D721Med (cell line): ENCODE results near the gene SP9.

ENCODE experiments used
- DNase-seq: peaks from one replicate; pipeline ENCODE4 v3.0.0; 2011; ENCODE audit warnings: low spot score; ENCODE audit not compliant: insufficient read length
- FAIRE-seq: peaks from 2 replicates; lab custom pipeline; 2011; peaks lifted over from hg19 to GRCh38; lab: Jason Lieb, UNC
- CTCF ChIP-seq: IDR thresholded peaks from 2 replicates; pipeline ENCODE4 v1.5.1; 2012; ENCODE audit warnings: mild to moderate bottlenecking, control low read depth; ENCODE audit not compliant: insufficient read depth; ENCODE audit errors: missing control alignments

The SP9 gene

DNA sequence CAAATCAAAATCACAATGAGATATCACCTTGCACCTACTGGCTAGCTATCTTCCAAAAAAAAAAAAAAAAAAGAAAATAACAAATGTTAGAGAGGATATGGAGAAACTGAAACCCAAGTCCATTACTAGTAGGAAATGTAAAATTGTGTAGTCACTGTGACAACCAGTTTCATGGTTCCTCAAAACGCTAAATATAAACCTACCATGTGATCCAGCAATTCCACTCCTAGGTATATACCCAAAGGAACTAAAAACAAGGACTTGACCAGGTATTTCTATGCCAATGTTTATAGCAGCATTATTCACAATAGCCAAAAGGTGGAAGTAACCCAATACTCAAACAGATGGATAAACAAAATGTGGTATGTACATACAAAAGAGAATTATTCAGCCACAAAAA, 49.0 kb downstream of the SP9 start:
- DNase-seq (no peak), FAIRE-seq (no peak)
- TF ChIP-seq CTCF = no peak

DNA sequence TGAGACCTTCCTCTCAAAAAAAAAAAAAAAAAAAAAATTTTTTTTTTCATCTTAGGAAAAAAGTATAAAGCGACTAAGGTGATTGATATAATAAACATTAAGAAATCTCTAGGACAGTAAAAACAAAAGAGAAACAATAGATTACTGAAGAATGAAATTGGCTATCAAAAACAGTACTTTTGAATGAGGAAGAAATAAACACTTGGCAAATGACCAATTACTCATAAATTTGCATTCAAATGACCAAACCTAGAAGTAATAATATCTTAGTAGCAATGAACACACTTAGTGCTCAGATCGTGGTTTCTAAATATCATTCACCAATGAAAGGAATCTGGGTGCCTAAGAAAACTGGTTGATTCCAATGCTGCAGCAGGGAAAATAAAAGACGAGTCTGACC, 50.4 kb downstream of the SP9 start:
- no peak for FAIRE-seq
- DNase-seq = no peak
- TF ChIP-seq CTCF = no peak
